BE2C (cell line): ENCODE data around the gene SOD3.

ENCODE experiments used
- DNase-seq: peaks from one replicate; pipeline ENCODE4 v3.0.0-alpha.2; 2020
- H3K27me3 ChIP-seq: fragments of 250-450 bp; sonication (Bioruptor Pico); 2 replicates; pipeline ENCODE4 v1.5.1; 2020; ENCODE audit warnings: mild to moderate bottlenecking
- H3K36me3 ChIP-seq: fragments of 250-450 bp; sonication (Bioruptor Pico); 2 replicates; pipeline ENCODE4 v1.5.1; 2020; ENCODE audit warnings: mild to moderate bottlenecking
- H3K4me1 ChIP-seq: fragments of 250-450 bp; sonication (Bioruptor Pico); 2 replicates; pipeline ENCODE4 v1.5.1; 2020
- H3K4me3 ChIP-seq: 2 replicates; pipeline ENCODE4 v1.5.1; 2011; ENCODE audit warnings: low read depth, low read length
- H3K9me3 ChIP-seq: fragments of 250-450 bp; sonication (Bioruptor Pico); 2 replicates; pipeline ENCODE4 v1.5.1; 2020
- TF ChIP-seq, protein P1 (sequence below): IDR thresholded peaks from 2 replicates; pipeline ENCODE4 v1.5.1; 2012; ENCODE audit warnings: mild to moderate bottlenecking, low read depth, low read length

The SOD3 gene

DNA sequence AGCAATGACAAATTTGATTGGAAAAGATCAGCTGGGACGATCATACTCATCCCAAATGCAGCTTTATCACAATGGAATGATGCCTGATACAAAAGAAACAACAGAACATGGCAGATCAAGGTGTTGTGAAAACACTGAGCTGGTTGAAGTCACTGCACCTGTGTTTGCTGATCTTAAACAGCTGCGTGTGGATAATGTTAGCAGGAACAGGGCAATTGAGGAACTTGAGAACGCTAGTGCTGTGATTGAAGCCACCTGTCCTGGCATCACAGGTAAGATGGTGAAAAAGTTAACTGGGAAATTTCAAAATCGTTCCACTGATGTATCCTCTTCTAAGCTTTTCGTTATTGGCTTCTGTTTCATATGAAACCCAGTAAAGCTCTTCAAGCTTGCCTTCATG is 27.4 kb upstream of the SOD3 start:
- Histone ChIP-seq H3K9me3 (no peaks in the 10 kb centered on the region), H3K27me3 (no peaks in the 10 kb centered on the region), H3K4me1 (no peaks in the 10 kb centered on the region), H3K4me3 (no peak overlapping the region), H3K36me3 (no peaks in the 10 kb centered on the region)
- TF ChIP-seq, protein P1, sequence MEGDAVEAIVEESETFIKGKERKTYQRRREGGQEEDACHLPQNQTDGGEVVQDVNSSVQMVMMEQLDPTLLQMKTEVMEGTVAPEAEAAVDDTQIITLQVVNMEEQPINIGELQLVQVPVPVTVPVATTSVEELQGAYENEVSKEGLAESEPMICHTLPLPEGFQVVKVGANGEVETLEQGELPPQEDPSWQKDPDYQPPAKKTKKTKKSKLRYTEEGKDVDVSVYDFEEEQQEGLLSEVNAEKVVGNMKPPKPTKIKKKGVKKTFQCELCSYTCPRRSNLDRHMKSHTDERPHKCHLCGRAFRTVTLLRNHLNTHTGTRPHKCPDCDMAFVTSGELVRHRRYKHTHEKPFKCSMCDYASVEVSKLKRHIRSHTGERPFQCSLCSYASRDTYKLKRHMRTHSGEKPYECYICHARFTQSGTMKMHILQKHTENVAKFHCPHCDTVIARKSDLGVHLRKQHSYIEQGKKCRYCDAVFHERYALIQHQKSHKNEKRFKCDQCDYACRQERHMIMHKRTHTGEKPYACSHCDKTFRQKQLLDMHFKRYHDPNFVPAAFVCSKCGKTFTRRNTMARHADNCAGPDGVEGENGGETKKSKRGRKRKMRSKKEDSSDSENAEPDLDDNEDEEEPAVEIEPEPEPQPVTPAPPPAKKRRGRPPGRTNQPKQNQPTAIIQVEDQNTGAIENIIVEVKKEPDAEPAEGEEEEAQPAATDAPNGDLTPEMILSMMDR = no peak
- DNase-seq = no peak

DNA sequence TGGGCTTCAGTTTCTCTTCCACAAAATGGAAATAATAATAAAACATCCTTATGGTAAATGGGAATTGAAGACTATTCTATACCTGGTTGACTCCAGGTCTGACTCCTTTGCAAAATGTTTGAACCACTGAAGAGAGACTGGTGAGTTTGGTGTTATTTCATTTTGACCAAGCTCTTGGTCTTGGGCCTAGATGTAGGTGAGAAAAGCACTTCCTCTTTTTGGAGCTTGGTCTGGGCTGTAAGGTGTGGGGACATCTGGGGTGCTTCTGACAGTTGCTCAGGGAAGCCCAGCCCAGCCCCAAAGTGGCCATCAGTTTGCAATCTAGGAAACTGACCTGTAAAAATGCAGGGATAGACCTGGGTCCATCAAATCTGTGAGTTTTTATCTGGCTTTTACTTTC is 26.8 kb upstream of the SOD3 start:
- H3K4me3 ChIP-seq = no peak overlapping the region
- no peak for DNase-seq
- H3K9me3 ChIP-seq = no peaks in the 10 kb centered on the region
- TF ChIP-seq, protein P1 = no peak
- no peaks in the 10 kb centered on the region for H3K36me3 ChIP-seq
- no peaks in the 10 kb centered on the region for H3K4me1 ChIP-seq
- no peaks in the 10 kb centered on the region for H3K27me3 ChIP-seq

DNA sequence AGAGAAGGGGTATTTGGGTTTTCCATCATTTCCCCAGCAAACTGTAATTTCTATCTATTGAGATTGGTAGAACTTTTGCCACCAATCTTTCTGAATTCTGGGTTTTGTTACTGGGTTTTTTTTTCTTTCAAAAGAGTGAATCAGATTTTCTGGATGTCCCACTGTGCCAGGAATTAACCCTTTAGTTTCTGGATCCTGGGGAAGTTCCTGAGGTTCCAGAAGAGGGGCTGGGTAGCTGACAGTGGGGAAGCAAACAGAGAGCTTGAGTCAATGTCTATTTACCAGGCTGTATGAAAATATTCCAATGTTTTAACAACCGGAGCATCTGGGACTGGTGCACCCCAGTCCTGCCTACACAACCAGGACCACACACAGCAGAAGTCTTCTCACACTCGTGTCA is 25.8 kb upstream of the SOD3 start:
- no peaks in the 10 kb centered on the region for H3K36me3 ChIP-seq
- no peak for DNase-seq
- H3K9me3 ChIP-seq = no peaks in the 10 kb centered on the region
- H3K4me3 ChIP-seq = no peak overlapping the region
- H3K27me3 ChIP-seq = no peaks in the 10 kb centered on the region
- no peaks in the 10 kb centered on the region for H3K4me1 ChIP-seq
- TF ChIP-seq, protein P1 = no peak

GRCh38 chr4:24770032-24770584 is 25.3 kb upstream of the SOD3 start:
- DNase-seq = no peak
- Histone ChIP-seq H3K4me3 (no peak overlapping the region), H3K4me1 (no peaks in the 10 kb centered on the region), H3K27me3 (no peaks in the 10 kb centered on the region), H3K36me3 (no peaks in the 10 kb centered on the region), H3K9me3 (no peaks in the 10 kb centered on the region)
- TF ChIP-seq, protein P1 = no peak

DNA sequence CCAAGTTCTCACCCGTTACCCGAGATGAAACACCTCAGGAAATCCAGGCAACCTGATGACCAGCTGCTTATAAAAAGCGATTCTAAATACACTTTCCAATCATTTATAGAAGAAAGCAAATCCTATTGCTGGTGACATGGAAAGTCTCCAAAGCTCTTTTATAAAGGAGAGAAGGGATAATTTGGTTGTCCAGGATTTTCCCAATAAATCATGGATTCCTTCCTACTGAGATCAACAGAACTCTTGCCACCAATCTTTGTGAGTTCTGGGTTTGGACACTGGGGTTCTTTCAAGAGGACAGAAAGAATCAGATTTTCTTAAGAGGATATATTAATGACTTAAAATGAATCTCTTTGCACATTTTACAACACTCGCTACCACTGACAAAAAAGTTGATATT is 24.7 kb upstream of the SOD3 start:
- no peaks in the 10 kb centered on the region for H3K9me3 ChIP-seq
- no peaks in the 10 kb centered on the region for H3K36me3 ChIP-seq
- no peak overlapping the region for H3K4me3 ChIP-seq
- TF ChIP-seq, protein P1 = no peak
- no peaks in the 10 kb centered on the region for H3K4me1 ChIP-seq
- H3K27me3 ChIP-seq = no peaks in the 10 kb centered on the region
- DNase-seq = no peak

GRCh38 chr4:24771241-24771640 is 24.1 kb upstream of the SOD3 start:
- no peaks in the 10 kb centered on the region for H3K36me3 ChIP-seq
- H3K4me3 ChIP-seq = no peak overlapping the region
- H3K4me1 ChIP-seq = no peaks in the 10 kb centered on the region
- no peaks in the 10 kb centered on the region for H3K27me3 ChIP-seq
- TF ChIP-seq, protein P1 = no peak
- H3K9me3 ChIP-seq = no peaks in the 10 kb centered on the region
- no peak for DNase-seq
